Mesothelial cell of epicardium (in vitro differentiated cells): ENCODE results near the gene GLE1. TPM values are rescaled to one million over a fixed set of nuclear protein-coding genes. Genes with fewer than 3 reads are reported as not detected.

Experiments used
- DNase-seq, 2 experiments: peaks; one replicate each; pipeline ENCODE4 v3.0.0; 2021; ENCODE audit warnings: low spot score in 2 of 2; ENCODE audit not compliant: unreplicated experiment in 2 of 2
- H3K27ac Mint-ChIP-seq: 2 replicates; pipeline ENCODE4 v1.8.0; 2021; ENCODE audit warnings: mixed read lengths
- H3K27me3 Mint-ChIP-seq: 2 replicates; pipeline ENCODE4 v1.8.0; 2021; ENCODE audit warnings: low read depth, mixed read lengths
- H3K36me3 Mint-ChIP-seq: 2 replicates; pipeline ENCODE4 v1.8.0; 2021; ENCODE audit warnings: mixed read lengths
- H3K4me1 Mint-ChIP-seq: 2 replicates; pipeline ENCODE4 v1.8.0; 2021; ENCODE audit warnings: mixed read lengths
- H3K4me3 Mint-ChIP-seq: 2 replicates; pipeline ENCODE4 v1.8.0; 2021; ENCODE audit warnings: mild to moderate bottlenecking, moderate library complexity, mixed read lengths
- H3K9me3 Mint-ChIP-seq: 2 replicates; pipeline ENCODE4 v1.8.0; 2021; ENCODE audit warnings: mixed read lengths
- CTCF ChIP-seq: fragments of 200-600 bp; sonication (generic); IDR thresholded peaks from one replicate; pipeline ENCODE4 v1.5.0; 2021; ENCODE audit warnings: antibody characterized with exemption; ENCODE audit not compliant: unreplicated experiment
- total RNA-seq: library from RNA; stranded (reverse); gene quantifications from 3 replicates; pipeline ENCODE4 v1.2.1, GENCODE V29; 2021

The GLE1 gene
- total RNA-seq, 1 donor from 2014 or later, result 15.6 TPM

- H3K9me3 Mint-ChIP-seq, result no peaks in the 10 kb centered on the region
- H3K27me3 Mint-ChIP-seq, result no peaks in the 10 kb centered on the region
- no peak for DNase-seq
- peaks cover 25% of the 10 kb centered on the region for H3K4me1 Mint-ChIP-seq
- H3K27ac Mint-ChIP-seq, result peak overlapping the region; percentile 95
- peak overlapping the region; percentile 88 for H3K4me3 Mint-ChIP-seq
- no peak for TF ChIP-seq CTCF
- H3K36me3 Mint-ChIP-seq, result no peaks in the 10 kb centered on the region
Measured at GRCh38 chr9:128550770-128551656, 46.5 kb downstream of the GLE1 start.

GRCh38 chr9:128551657-128552152 is 47.2 kb downstream of the GLE1 start:
- Mint-ChIP-seq H3K4me3 (peak overlapping the region; percentile 88), H3K36me3 (no peaks in the 10 kb centered on the region), H3K27ac (peak overlapping the region; percentile 95), H3K4me1 (peaks cover 25% of the 10 kb centered on the region), H3K27me3 (no peaks in the 10 kb centered on the region), H3K9me3 (no peaks in the 10 kb centered on the region)
- no peak for DNase-seq
- no peak for TF ChIP-seq CTCF

- peaks cover 25% of the 10 kb centered on the region for H3K4me1 Mint-ChIP-seq
- H3K27me3 Mint-ChIP-seq, result no peaks in the 10 kb centered on the region
- peak; percentile 85 to 91 for DNase-seq
- H3K4me3 Mint-ChIP-seq, result peak within 1 kb of the TSS; percentile 88
- no peak for TF ChIP-seq CTCF
- H3K36me3 Mint-ChIP-seq, result no peaks in the 10 kb centered on the region
- H3K9me3 Mint-ChIP-seq, result no peaks in the 10 kb centered on the region
- peak within 1 kb of the TSS; percentile 95 for H3K27ac Mint-ChIP-seq
Measured at GRCh38 chr9:128552153-128552743, 47.7 kb downstream of the GLE1 start, which contains the start of gene SPTAN1. Gene SPTAN1 (plus strand): TSS chr9:128552587. CDS start chr9:128566741, 14,154 bp downstream.

- H3K4me1 Mint-ChIP-seq, result peaks cover 27% of the 10 kb centered on the region
- no peaks in the 10 kb centered on the region for H3K27me3 Mint-ChIP-seq
- H3K4me3 Mint-ChIP-seq, result peak overlapping the region; percentile 88
- peak in 1 of 2 experiments; percentile 69 for DNase-seq
- no peaks in the 10 kb centered on the region for H3K36me3 Mint-ChIP-seq
- TF ChIP-seq CTCF, result no peak
- no peak overlapping the region for H3K27ac Mint-ChIP-seq
- H3K9me3 Mint-ChIP-seq, result no peaks in the 10 kb centered on the region
Measured at GRCh38 chr9:128552744-128553440, 48.4 kb downstream of the GLE1 start.

GRCh38 chr9:128553728-128554127 is 49.2 kb downstream of the GLE1 start:
- no peak for TF ChIP-seq CTCF
- Mint-ChIP-seq H3K9me3 (no peaks in the 10 kb centered on the region), H3K36me3 (no peaks in the 10 kb centered on the region), H3K27me3 (no peaks in the 10 kb centered on the region), H3K4me3 (no peak overlapping the region), H3K4me1 (peaks cover 35% of the 10 kb centered on the region), H3K27ac (no peak overlapping the region)
- no peak for DNase-seq
